IPS DF 4.7 (cell line): Measurements from ENCODE around the gene PCMTD2.
A peak's percentile ranks its signal among the peaks of the same experiment; 100 is the strongest.

Source experiments
- DNase-seq: peaks from one replicate; pipeline ENCODE4 v3.0.0-alpha.2; 2013; ENCODE audit warnings: low spot score; ENCODE audit errors: extremely low read depth

The PCMTD2 gene

GRCh38 chr20:64256282-64256935 is 861 bp downstream of the PCMTD2 start:
- DNase-seq, result no peak

GRCh38 chr20:64257107-64257757 is 1.7 kb downstream of the PCMTD2 start:
- no peak for DNase-seq

- no peak for DNase-seq
These were observed 2.7 kb downstream of the PCMTD2 start for GRCh38 chr20:64258071-64258823.

GRCh38 chr20:64260239-64260638 is 4.7 kb downstream of the PCMTD2 start:
- no peak for DNase-seq

GRCh38 chr20:64261138-64261537 is 5.6 kb downstream of the PCMTD2 start:
- no peak for DNase-seq

GRCh38 chr20:64264091-64264490 is 8.5 kb downstream of the PCMTD2 start:
- no peak for DNase-seq

GRCh38 chr20:64265201-64265600 is 9.7 kb downstream of the PCMTD2 start:
- no peak for DNase-seq

GRCh38 chr20:64266988-64267387 is 11.4 kb downstream of the PCMTD2 start:
- no peak for DNase-seq

GRCh38 chr20:64268174-64268573 is 12.6 kb downstream of the PCMTD2 start:
- DNase-seq, result no peak

GRCh38 chr20:64269604-64270411 is 14.3 kb downstream of the PCMTD2 start:
- no peak for DNase-seq

GRCh38 chr20:64271636-64272035 is 16.1 kb downstream of the PCMTD2 start:
- no peak for DNase-seq

- no peak for DNase-seq
These were observed 17.6 kb downstream of the PCMTD2 start for GRCh38 chr20:64273109-64273508.

- no peak for DNase-seq
These were observed 21.3 kb downstream of the PCMTD2 start for GRCh38 chr20:64276817-64277216.

GRCh38 chr20:64277571-64278316 is 22.2 kb downstream of the PCMTD2 start:
- no peak for DNase-seq

- no peak for DNase-seq
These were observed 22.8 kb downstream of the PCMTD2 start for GRCh38 chr20:64278317-64278681.

GRCh38 chr20:64279826-64280459 is 24.4 kb downstream of the PCMTD2 start:
- DNase-seq, result no peak

GRCh38 chr20:64280460-64280843 is 24.9 kb downstream of the PCMTD2 start:
- DNase-seq, result no peak

- DNase-seq, result no peak
These were observed 28.1 kb downstream of the PCMTD2 start for GRCh38 chr20:64283646-64284045.

- DNase-seq, result peak; percentile 7
These were observed 30.3 kb downstream of the PCMTD2 start for GRCh38 chr20:64285579-64286446.
